Fibroblast of skin of left biceps (primary cell): ENCODE measurements around the gene CNTN3.

Experiments
- DNase-seq, 2 experiments: peaks; one replicate each; pipeline ENCODE4 v3.0.0-alpha.2; 2013; ENCODE audit warnings: low read depth in 2 of 2

CNTN3 gene

DNA sequence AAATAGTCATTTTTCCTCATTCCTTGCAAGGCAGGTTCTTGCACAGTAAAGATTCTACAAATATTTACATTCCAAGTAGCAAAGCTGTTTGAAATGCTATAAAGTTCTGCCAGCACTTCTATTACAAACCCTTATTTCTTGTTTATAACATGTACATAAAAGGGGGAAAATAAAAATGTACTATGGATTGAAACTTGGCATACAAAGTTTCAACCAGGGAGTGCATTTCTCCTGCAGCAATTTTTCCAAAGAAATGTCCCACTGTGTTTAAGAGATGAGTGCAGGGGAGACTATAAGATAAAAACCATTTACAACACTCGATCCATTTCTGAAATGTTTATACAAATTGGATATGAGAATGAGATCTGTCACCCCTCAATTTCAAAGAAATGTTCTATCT is 3.3 kb downstream of the CNTN3 start:
- no peak for DNase-seq

DNA sequence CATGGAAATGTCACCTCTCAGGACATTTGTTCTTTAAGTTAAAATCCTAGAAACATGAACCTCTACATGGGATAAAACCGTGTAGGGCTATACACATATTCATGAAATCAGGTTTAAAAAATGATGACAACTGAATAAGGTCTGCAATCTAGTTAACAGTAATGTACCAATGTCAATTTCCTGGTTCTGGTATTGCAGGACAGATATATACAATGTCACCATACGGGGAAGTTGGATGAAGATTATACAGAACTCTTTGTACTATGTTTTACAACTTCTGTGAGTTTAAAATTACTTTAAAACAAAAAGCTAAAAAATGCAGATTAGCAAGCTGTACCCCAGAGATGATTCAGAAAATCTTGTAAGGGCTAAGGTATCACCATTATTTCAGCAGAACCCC is 6.7 kb downstream of the CNTN3 start:
- no peak for DNase-seq

DNA sequence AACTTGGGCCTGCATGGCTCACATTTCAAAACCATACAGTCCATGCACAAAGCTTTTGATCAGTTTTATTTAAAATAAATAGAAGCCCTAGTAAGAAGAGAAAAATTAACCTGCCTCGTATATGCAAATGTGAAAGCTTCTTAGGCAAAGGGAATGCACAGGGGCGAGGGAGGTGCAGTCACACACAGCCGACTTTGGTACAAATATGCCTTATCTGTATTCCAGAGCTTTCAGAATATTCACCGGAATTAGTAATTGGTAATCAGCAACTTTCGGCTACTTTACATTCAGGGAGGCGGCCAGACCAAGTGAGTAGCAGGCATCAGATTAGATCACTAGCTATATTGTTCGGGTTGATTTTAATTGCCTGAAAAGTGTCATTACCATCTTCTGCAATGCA is 7.5 kb downstream of the CNTN3 start:
- DNase-seq = no peak

DNA sequence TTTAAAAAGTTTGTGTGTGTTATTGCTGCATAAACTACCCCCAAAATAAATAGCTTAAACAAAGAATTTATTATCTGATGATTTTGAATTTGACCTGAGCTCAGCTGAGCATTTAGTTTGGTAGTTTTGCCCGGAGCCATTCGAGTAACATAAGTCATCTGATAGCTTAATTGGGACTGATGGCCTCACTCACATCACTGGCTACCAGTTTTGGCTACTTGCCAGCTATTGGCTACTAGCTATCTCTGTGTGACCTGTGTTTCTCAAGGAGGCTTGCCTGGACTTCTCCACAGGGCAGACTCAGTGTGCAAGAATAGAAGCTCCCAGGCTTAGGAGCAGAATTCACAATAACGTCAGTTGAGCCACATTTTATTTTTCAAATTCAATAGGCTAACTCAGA is 9.0 kb downstream of the CNTN3 start:
- no peak for DNase-seq

DNA sequence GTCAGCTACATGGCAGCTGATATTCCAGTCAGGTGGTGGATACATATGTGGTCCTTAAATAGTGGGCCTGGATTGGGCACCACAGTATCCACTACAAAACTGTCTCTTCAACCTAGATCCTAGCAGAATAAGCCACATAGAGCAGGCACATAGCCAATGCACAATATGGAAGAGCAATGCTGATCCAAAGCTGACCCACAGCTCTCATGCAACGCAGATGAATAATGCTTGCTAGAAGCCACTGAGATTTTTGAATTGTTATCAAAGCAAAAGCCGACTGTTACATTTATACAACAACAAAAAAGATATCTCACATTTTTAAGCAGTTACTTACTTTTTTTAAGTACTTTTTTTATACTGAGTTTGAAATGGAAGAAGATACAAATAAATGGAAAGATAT is 11.2 kb downstream of the CNTN3 start:
- no peak for DNase-seq

DNA sequence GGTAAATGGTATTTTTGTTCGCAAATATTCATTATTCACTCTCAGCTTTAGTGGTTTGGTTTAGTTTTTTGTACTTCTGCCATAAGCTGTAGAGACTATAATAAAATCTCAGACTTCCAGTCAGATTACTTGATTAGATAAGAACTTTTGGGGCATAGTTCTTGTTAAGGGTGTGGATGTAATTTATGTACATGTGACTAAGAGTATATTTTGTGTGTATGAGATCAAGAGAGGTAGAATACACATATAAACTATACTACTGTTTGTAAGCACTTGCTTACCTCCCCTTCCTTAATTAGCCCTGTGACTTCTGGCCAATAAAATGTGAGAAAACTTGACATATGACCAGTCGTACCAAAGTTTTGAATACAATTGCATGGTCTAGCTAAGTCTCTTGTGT is 12.0 kb downstream of the CNTN3 start:
- DNase-seq = no peak

DNA sequence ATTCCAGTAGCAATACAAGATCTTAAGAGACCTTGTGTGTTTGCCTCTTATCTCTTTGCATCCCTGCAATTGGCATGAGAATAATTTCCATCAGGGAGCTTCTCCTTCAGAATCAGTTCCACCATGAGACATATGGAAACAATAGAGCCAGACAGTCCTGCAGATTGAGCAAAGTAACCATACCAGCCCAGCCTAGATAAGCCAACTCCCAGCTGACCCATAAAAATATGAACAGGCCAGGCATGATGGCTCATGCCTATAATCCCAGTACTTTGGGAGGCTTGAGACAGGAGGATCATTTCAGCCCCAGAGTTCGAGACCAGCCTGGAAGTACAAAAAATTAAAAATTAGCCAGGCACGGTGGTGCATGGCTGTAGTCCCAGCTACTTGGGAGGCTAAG is 12.7 kb downstream of the CNTN3 start:
- no peak for DNase-seq

DNA sequence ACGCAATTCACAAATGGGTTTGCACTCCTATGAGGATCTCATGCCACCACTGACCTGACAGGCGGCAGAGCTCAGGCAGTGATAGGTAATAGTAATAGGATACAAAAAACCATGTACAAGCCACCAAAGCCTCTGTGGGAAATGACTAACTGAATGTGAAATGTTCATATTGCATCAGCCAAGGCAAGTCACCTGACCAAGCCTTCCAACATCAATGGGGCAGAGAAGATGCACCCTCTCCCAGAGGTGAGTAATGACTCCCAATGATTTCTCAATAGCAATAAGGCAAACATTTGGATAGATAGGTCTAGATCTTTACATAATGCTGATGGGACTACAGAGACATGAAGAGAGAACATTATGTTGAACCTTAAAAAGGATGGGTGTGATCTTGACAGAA is 14.9 kb downstream of the CNTN3 start:
- no peak for DNase-seq

DNA sequence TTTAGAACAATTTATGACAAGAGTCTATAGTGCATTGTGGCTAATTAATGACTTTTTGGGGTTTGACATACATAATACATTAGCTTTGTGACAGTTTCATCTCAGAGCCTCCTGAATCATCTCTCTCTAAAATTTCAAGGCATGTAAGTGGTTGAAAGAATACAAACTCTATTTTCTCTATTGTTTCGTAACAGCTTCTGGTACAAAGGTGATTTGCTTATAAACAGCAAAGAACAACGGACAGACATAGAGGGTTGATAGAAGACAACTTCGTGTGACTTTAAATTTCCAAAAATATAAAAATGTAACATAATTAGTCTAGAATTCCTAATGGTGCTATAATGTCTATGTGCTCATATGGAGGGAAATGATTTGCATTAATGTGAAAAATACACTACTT is 21.3 kb downstream of the CNTN3 start:
- no peak for DNase-seq

DNA sequence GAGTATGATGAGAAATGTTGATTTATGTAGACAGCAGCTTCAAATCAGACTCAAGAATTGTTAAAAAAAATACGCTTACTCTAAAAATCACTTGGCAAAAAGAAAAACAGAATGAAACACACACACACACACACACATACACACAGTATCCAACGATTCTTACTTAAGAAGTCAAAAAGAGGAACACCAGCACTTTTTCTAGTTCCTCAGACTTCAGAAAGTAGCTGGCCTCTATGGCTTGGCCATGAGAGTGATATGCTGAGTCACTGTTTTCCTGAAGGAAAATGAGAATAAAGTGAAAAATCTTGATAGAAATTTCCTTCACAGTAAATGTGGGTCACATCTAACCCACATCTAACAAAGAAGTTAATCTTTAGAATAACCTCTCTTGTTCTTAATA is 22.1 kb downstream of the CNTN3 start:
- no peak for DNase-seq

DNA sequence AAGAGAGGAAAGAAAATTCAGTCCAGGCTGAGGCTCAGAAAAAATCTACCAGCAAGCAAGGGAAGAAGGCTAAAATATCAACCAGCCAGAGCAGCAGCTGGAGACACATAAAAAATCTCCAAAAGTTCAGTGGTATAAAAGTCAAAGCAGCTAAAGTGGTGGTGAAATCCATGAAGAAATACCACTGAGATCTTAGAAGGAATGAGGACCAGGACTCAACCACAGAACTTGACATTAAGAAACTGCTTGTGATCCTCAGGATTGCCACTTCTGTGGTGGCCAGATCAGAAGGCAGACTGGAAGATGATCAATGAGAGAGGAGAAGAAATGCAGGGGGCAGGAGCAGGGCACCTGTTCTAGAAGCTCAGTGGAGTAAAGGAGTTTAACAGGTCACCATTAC is 22.5 kb downstream of the CNTN3 start:
- DNase-seq = no peak

DNA sequence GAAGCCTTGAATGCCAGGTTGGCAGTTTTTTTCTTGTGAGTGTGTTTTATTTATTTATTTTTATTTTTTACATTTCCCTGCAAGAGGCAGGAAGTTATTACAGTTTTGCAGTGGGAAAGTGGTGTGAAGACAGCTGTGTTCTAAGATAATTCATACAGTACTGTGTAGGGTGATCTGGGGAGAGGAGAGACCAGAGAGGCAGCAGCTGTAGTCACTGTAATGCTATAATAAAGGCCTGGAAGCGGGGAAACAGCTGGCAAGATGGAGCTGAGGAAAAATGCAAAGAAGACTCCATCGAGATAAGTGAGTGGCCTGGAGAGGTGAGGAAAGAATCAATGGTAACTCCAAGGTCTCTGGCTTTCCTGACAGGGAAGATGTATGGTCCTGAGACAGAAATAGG is 23.1 kb downstream of the CNTN3 start:
- DNase-seq = no peak

DNA sequence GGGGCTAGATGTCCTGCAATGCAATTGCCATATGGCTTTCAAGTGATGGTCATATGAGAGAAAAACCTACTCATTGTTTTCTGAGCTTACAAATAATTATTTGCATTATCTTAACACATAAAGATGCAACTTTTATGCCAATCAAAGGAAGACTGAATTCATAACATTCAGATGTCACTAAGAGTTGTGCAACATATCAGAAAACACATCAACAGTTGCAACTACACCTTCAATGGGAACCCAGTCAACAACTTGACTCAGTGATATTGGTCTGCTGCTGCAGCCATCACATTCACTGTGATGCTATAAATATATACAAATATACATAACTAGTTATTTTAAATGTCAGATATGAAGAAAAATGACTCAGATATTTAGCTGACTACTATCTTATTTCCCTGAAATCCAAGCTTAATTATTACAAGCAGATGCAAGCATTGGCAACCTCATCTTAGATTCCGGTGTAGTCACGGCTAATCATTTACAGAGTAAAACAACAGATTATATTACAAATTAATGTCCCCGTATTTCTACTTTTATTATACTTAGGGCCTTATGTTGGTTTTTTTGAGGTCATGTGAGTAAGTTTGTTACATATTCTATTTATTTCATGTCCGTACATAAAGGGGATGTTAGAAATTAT is 23.7 kb downstream of the CNTN3 start:
- DNase-seq = no peak

DNA sequence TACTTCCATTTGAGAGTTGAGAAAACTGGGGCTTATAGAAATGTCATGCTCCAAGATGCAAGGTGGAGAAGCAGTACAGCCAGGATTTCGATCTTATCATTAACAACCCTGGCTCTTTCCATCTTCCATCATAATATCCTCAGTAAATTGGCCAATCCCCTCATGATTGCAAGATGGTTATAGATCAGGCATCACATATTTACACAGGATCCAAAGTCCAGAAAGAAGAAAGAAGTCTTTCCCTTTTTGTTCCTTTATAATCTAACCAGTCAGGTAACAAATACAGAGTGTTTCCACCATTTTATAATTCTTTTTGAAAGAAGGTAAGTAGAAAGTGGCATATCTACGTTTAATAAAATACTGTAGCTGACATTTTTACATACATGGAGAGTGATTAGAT is 29.7 kb downstream of the CNTN3 start:
- no peak for DNase-seq

DNA sequence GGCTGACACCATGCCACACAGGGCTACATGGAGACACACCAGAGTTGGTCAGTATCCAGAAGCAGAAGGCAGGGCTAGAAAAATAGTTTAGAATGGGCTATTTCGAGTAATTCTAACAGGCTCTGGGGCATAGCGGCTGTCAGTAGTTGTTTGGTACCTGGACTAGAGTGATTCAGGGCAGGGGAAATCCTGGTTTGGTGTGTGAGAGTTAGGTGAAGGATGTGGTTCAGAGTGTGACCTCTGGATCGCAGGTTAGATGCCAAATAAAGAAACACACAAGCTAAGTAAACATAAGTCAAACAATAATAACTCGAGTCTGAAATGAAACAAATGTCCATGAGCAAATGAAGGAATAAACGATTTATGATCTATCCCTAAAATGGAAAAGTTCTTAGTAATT is 31.5 kb downstream of the CNTN3 start:
- DNase-seq = no peak

DNA sequence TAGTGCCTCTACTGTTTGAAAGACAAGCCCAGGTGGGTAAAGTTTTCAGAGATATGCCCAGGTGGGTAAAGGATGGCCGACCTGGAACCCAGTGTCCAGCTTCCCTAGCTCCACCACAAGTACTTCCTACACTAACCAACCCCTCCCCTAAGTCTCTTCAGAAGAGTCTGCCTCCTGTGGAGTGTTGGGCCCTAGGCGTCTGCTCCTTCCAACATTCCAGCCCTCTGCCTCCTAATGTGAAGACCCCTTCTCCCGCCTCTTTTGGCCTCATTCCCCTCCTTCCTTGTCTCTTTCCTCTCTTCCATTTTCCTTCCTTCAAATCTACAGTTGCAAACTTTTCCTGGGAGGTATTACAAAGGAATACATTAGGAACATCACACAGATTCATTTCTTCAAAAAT is 38.6 kb downstream of the CNTN3 start:
- no peak for DNase-seq

DNA sequence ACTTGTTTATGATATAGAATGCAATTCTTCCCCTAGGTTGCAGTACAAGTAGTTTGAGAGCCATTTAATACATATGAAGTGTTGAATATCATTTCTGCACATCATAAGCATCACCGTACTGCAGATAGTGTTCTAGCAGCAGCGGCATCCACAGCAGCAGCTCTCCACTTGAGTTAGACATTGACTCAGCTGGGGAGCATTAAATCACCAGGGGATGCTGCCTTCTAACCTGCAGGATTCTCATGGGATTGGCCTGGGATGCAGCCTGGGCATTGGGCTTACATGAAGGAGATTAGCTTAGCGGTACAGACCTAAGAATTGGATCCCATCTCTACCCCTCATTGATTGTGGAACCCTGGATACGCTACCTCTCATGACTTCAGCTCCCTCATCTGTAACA is 43.3 kb downstream of the CNTN3 start:
- DNase-seq = no peak
